GM11168 (cell line): Measurements from ENCODE around the gene INPP4B.

Source experiments
- in situ Hi-C: fragments of 300-500 bp; cut with MboI; formaldehyde crosslinking; loops from one replicate; pipeline ENCODE4 v1.12.0; 2022; ENCODE audit warnings: low sequenced_read_pairs; ENCODE audit not compliant: unreplicated experiment

The INPP4B gene

DNA sequence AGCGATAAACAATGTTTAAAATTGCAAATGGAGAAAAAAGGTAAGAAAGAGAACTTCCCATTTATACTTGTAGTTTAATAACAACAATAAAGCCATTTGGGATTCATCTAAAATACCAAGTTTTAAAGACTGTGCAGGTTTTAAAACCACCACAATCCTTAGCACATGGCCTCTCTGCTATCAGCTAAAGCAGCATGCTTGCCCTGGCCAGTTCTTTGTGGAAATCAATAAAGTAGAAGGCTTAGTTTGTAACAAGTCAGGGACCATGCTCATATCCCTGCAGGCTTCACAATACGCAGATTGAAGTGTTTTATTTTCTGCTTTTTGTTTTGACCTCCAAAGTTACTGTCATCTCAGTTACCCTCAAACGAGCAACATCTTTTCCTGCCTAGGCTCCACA, 249.5 kb downstream of the INPP4B start:
- in situ Hi-C loops = no loop called here

DNA sequence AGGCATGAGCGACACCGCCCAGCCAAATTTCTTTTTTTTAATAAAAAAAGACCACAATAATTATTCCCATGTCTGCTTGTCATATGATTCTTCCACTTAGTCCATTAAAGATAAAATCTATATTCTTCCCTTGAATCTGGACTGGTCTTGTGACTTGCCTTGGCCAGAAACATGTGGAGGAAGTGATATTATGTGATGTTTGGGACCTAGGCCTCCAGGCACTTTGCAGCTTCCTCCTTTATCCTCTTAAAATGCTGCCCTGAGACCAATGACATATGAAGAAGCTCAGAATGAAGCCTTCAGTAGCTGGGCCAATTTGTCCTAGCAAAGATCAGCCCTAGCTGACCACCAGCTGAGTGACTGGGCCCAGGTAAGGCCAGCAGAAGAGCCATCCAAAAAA, 250.0 kb downstream of the INPP4B start:
- in situ Hi-C loops = no loop called here

DNA sequence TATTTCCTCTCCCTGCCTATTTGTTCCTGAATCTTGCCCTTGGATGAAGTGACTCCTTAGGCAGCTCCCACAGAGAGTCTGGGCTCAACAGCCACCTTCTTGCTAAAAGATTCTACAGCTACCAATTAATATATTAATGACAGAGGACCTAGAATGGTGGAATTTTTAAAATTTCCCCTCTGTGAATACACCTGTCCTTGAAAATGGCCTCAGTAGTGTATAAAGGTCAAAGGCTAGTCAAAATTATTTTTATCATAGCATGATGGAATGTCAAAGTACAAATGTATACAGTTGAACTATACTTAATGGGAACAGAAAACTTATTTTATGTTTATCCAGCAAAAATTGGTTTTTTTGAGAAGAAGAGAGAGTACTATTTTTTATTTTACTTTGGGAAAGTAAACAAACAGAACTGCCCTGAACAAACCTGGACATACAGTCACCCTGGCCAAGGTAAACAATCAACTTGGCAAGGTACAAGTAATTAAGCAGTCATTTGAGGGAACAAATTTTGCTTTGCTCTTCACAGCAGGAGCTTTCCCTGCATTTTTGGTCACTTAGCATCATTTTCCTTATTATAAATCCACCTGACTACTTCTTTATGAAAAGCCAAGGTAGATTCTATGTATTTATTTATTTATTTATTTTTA, 250.8 kb downstream of the INPP4B start:
- in situ Hi-C loops = no loop called here

DNA sequence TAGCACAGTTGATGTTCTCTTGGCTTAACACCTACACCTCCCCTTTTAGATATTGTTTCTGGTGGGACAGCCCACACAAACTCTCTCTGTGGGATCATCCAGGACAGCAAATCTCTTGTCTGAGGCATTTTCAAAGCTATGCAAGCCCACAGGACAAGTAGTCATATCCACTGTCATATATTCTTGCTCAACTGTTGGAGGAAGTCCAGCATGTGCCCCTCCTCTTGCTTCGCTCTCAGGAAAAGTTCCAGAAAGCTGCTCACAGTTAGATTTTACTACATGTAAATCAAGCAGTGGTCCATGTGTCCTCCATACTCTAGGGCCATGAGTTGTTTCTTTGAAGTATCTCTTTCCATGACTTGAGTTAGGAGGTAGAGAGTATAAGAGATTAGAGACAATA, 260.7 kb downstream of the INPP4B start:
- in situ Hi-C loops = no loop called here

DNA sequence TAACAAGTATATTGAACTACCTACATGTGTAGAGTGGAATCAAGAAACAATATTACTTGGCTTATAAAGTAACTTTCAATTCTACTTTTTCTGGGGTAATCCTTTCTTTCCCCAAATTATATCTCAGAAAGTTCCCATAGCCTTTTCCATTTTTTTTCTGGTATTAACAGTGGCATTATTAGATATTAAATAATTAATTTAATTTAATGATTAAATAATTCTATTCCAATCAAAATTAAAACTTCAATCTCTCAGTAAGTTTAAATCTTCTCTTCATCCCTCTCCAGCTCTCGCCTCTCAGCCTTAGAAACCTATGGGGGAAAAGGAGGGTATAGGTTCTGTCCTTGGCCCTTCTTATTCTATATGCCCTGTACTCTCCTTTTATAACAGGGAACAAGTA, 262.4 kb downstream of the INPP4B start:
- in situ Hi-C loops = no loop called here

DNA sequence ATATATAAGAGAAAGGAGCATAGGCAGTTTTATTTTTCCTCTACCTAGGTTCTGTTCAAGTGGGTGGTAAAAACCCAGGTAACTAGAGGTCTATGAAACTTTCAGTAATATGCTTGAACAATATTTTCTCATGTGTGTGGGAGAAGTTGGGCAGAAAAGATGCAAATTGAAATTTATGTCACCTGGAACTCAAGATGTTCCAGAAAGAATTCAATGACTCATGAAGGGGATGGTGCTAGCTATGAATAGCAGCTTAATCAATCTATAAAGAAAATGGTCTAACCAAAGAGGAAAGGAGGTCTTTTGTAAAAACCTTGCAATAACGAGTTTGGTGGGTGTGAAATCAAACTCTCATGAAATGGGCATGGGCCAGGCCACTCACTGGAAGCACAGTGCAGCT, 263.8 kb downstream of the INPP4B start:
- in situ Hi-C loops = no loop called here

DNA sequence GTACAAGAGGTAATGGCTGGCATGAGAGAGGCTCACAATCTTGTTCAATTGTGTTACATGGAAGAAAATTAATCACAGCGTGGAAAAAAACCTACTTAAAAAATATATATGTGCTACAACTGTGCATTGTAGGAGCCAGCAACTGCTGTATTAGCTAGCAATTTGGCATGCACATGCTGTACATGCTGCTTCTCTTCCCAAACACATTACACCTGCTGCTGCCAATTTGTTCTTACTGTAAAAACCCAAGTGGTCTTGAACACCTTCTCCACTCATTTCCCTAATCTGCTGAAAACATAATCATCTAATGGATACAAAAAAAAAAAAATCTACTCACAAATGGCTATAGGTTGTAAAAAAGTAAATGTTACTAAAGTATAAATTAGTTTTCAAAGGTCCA, 264.2 kb downstream of the INPP4B start:
- in situ Hi-C loops = no loop called here

DNA sequence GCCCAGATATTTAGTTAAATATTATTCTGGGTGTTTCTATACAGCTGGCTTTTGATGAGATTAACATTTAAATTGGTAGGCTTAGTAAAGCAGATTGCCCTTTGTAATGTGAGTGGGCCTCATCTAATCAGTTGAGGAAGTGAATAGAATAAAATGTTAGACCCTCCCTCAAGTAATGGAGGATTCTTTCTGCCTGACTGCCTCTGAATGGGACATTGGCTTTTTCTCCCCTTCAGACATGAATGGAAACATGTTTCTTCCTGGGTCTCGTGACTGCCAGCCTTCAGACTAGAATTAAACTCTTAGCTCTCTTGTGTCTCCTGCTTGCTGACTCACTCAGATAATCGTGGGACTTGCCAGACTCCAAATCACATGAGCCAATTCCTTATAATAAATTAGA, 266.7 kb downstream of the INPP4B start:
- in situ Hi-C loops = no loop called here

DNA sequence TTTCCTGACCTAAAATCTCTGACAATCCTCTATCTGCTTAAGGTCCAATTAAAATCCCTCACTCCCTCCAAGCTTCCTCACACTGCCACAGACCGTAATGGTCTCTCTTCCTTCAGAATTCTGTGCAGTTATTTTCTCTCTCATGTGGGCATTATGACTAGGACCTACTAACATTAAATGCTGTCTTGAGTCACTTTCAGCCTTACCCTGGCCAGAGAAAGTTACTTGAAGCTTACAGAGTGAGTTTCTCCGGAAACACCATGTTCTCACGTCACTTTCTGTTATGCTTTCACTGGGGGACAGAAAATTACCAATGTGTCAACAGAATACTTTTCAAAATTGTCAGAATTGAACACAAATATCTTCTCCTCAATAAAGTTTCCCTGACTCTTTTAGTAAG, 271.8 kb downstream of the INPP4B start:
- in situ Hi-C loops = no loop called here

DNA sequence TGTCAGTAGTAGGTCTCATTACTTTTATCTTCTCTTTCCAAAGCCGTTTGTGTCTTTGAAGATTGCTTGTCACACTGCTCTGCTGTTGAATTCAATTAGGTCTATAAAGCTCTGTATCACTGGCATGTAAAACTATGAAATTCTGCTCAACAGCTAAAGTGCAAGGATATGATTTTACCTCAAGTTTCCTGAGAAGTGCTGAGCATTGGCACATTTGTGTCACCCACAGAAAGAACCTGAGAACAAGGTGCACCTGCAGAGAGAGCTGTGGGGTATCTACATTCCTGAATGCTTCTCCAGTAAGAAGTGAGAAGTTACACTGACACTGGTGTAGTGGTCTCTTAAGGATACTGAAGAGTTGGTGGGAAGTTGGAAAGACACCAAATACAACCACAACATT, 274.0 kb downstream of the INPP4B start:
- in situ Hi-C loops = no loop called here

DNA sequence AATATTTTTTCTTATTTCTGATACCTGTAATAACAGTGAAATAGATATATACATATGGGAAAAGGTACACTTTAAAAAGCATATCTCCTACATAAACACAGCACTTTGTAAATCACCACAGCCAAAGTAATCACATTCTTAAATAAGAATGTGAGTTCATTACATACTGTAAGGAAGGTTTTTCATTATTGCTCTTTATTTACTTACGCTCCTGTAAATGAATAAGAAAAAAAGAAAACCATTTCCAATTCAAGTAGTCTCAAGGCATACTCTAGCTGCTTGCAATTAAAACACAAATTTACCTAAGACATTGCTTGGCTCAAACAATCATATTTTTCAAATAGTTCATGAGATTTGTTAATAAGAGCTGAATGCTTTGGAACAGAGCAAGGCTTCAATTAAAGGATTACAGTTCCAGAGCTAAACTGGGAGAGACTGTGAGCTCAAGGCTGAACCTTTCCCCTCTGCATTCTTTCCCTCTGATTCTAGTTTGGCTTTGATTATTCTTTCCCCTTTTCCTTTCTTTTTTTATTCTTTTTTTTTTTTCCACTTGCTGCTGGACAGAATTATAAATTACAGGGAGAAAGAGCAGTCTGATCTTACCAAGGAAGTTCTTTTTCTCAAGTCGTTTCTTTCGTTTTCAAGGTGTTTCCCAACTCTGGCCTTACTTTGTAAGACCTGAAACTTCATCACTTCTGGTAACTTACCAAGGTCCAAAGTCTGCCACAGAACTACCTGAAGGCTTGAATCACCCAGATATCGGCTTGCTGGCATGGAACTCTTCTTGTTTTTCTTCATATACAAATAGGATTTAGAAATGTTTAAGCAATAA, 278.3 kb downstream of the INPP4B start:
- in situ Hi-C loops = no loop called here

DNA sequence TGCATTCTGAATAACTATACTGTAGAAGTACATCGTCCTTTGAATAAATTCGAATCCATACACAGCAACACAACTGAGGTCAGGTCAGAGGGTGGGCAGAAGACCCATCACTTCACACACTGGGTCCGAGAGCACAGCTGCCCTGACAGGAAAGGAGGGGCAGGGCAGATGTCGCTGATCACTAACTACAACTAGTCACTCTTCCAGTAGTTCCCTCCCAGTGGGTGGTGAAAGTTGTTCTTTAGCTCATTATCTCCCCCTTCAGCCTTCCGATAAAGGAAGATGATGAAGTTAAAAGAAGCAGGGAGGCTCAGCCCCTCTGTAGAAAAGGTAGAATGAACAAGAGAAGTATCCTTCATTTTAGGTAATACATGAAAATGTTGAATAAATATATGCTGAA, 278.9 kb downstream of the INPP4B start:
- in situ Hi-C loops = no loop called here

DNA sequence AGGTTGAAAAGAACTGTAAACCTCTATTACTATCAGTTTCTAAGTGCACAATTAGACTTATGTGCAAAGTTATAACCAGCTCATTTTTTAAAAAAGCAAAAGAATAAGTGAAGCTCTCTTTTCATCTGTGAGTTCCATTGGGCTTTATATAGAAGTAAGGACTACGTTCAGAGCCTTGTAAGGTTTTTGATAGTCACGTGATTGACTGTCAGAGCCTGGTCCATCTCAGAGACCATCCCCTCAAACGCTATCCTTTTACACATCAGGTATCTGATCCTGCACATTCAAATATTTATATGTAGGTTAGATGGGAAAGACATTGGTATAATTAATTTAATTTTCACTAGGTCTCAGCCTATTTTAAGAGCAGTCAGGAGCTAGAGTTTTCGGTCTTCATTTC, 279.3 kb downstream of the INPP4B start:
- in situ Hi-C loops = no loop called here

DNA sequence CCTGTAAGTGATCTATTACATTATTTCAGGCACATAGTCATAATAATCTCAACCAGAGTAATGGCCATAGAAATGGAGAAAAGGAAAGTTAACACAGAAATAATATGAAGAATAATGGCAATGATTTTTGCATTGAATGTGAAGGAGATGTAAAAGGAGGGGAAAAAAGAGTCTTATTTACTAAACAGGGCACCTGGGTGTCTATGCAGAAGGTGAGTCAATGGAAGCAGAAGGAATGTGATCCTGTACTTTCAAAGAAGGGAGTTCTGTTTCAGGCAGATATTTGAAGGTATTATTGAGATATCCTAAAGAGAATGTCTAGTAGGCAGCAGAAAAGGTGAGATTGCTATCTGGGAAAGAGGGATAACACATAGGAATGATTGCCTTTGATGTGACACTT, 279.9 kb downstream of the INPP4B start:
- in situ Hi-C loops = no loop called here

DNA sequence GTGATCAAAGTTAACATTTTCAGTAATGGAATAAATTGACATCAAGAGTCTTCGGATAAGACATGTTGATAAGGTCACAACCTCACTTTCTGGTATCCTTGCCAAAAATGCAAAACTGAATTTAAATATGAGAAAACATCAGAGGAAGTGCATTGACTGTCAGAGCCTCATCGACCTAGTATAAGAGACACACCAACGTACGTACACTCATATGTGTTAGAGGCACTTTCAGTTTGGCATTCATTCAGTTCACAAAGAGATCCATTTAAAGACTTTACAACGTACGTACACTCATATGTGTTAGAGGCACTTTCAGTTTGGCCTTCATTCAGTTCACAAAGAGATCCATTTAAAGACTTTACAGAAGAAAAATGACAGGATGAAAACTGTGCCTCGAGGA, 280.3 kb downstream of the INPP4B start:
- in situ Hi-C loops = no loop called here

DNA sequence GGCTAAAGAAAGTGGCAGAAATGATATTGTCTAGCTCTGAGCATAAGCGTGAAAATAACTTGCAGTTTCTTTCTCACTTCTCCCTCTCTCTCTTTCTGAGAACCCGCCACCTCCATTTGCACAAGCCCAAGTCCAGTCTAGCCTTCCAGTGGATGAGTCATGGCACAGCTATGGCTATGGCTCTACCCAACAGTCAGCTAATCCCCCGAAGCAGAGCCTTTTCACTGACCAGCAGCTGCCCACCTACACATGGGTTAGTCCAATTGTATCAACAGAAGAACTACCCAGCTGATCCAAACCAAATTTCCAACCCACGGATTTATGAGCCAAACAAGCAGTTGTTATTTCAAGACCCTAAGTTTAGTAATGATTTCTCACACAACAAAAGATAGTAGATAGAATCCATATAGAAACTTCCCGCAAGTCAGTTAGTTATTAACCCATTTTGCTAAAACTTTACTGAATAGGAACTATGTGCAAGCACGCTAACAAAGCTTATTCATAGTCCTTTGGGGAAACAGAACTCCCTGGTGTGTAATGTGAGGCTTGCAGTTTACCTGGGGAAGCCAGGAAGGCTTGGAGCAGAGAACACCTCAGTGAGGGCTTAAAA, 282.3 kb downstream of the INPP4B start:
- in situ Hi-C loops = no loop called here

DNA sequence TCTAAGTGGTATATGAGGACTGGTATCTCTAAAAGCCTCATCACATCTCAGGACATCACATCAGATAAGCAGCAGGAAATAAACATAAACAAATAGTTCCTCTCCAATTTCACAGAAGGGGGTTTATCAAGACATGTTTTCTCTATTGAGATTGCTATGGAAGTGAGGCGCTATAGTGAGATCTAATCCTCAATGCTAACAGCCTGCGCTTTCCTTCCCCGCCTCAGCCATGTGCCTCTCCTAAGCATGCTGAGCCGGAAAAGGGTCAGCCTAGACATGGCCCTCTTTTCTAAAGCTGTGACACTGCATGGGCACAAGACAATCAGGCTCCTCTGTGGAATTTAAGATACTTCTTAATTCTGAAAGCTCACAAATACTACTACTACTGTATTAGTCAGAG, 286.1 kb downstream of the INPP4B start:
- in situ Hi-C loops = no loop called here

DNA sequence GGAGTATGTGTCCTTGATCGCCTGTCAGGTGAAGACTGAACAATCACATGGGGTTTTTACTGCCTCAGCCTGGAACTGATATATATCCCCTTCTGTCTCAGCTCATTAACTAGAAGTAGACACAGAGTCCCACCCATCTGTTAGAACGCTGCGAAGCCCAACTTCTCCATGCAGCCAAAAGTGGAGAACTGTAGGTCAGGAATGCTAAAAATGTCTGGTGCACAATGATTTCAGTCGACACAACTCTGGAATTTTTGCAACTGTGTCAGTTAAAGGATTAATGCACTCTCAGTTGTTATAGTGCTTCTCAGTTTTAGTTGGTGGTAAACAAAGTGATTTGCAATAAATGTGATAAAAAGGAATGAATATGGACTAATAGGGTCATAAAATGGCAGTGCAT, 287.2 kb downstream of the INPP4B start:
- in situ Hi-C loops = no loop called here

DNA sequence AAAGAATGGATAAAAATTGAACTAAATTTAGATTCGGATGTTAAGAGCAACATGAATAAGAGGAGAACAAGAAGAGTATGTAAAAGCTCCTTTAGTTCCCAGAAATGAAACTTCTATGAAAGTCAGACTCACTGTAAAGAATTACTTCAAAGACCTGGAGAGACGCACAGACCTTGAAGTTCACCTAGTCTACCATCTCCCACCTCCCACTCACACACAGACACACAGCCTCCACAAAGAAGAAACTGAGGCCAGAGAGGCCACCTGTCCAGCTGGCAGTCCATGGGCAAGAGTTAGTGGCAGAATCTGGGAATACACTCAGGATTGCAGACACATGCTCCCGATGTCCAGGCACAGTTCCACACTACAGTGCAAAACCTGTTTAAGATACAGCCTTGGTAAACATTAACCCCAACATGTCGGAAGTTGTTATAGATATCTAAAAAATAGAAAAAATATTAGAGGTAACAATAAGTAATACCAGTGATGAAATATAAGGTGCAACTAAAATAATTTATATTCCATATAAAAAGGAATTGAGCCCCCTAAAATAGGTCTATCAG, 288.8 kb downstream of the INPP4B start:
- in situ Hi-C loops = no loop called here

DNA sequence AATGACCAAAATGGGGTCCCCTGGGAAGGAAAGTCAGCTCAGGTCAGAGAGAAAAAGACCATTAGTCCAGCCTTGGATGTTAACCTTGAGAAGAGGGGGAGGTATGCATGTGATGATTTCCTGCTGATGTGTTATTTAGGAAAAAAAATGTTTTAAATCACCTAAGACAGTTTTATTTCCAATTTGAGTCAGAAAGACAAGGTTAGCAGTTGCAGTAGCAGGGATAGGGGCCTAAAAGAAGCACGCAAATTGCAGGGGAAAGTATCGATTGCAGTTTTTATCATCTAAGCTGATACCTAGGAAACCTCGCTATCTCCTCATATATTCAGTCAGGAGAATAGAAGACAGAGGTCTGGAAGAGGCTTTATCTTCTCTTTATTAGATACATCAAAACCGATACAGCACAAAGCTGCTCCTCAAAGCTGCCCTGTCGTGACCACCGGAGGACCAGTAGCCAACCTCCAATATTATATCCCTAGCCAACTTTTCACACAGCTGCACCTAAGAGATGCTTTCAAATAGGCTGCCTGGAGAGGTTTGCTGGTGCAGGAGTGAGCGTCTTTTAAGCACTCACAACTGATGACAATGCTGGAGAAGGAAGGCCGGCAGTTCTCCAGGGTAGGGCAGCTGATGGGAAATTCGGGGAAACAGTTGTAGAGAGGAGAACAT, 289.4 kb downstream of the INPP4B start:
- in situ Hi-C loops = no loop called here

DNA sequence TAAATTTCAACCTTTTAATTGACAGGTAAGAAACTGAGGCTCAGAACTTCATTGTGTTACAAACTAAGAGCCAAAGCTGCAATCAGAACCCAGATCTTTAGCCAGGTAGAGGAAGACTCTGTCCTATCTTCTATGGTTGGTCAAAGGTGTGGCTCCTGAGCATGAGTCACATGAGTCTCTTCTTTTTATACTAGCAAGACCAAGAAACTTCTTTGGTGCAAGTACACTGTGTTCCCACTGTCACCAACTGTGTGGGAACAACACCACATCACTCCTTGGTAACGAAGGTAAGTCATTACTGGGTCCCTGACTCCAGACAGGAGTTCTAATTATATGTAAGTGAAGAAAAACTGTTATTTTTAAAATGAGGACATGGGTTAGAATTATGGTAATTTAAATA, 290.1 kb downstream of the INPP4B start:
- in situ Hi-C loops = no loop called here
